Thymus (tissue), 11 donors: ENCODE data around the gene CD226. TPM values are rescaled to one million over a fixed set of nuclear protein-coding genes. Genes with fewer than 3 reads are reported as not detected.

Experiments used
- DNase-seq, 9 donors: peaks; one replicate each; pipeline ENCODE4 v3.0.0-alpha.2; 2013; ENCODE audit warnings: low spot score in 9 of 9, low read depth in 6 of 9, missing footprints in 1 of 9
- H3K27ac ChIP-seq, 2 donors: one replicate each; pipeline ENCODE4 v1.5.1; 2013; ENCODE audit warnings: control low read depth in 1 of 2, low read depth in 1 of 2, low read length in 1 of 2, mild to moderate bottlenecking in 1 of 2, moderate library complexity in 1 of 2
- H3K27me3 ChIP-seq, 2 donors: one replicate each; pipeline ENCODE4 v1.5.1; 2013; ENCODE audit warnings: low read length in 1 of 2; ENCODE audit not compliant: control insufficient read depth in 2 of 2, insufficient read depth in 1 of 2
- H3K36me3 ChIP-seq, 2 donors: one replicate each; pipeline ENCODE4 v1.5.1; 2013; ENCODE audit warnings: low read length in 1 of 2, mild to moderate bottlenecking in 1 of 2, moderate library complexity in 1 of 2; ENCODE audit not compliant: control insufficient read depth in 2 of 2, insufficient read depth in 2 of 2
- H3K4me1 ChIP-seq, 2 donors: one replicate each; pipeline ENCODE4 v1.5.1; 2013; ENCODE audit warnings: low read length in 2 of 2; ENCODE audit not compliant: control insufficient read depth in 2 of 2, insufficient read depth in 2 of 2
- H3K4me3 ChIP-seq, 2 donors: one replicate each; pipeline ENCODE4 v1.5.1; 2013; ENCODE audit warnings: low read length in 2 of 2, control low read depth in 1 of 2, mild to moderate bottlenecking in 1 of 2
- H3K9me3 ChIP-seq, 2 donors: one replicate each; pipeline ENCODE4 v1.5.1; 2013; ENCODE audit warnings: low read length in 1 of 2, mild to moderate bottlenecking in 1 of 2; ENCODE audit not compliant: control insufficient read depth in 2 of 2, insufficient read depth in 1 of 2
- WGBS: extraction: QIAGEN DNeasy Blood & Tissue Kit; methylation state at CpG from one replicate; pipeline ENCODE4 v1.1.7; 2013; 5-methylcytosine and 5-hydroxymethylcytosine counted together
- polyA plus RNA-seq: library from polyadenylated mRNA; stranded (reverse); fragments of 200-250 nt; gene quantifications from one replicate; pipeline ENCODE4 v1.2.3, GENCODE V29; 2013
- total RNA-seq: library from RNA; stranded (reverse); fragments of 120-200 nt; gene quantifications from one replicate; pipeline ENCODE4 v1.2.4, GENCODE V29; 2013
- donor health status: healthy.

CD226 gene
- total and polyA plus RNA-seq, 2 donors: 4.1 to 16.7 TPM

DNA sequence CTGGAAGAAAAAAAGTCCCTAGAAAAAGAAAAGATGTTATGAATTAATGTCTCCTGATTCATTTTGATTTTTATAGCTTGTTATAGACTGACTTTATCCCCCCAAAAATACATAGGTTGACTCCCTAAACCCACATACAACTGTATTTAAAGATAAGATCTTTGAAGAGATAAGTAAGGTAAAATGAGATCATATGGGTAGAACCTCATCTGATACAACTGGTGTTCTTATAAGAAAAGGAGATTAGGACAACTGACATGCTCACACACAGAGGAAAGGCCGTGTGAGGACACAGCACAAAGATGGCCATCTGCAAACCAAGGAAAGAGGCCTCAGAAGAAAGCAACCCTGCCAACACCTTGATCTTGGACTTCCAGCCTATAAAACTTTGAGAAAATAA lies 117.5 kb downstream of the CD226 start:
- Histone ChIP-seq H3K4me3 (no peak overlapping the region), H3K4me1 (no peaks in the 10 kb centered on the region), H3K27ac (no peak overlapping the region), H3K9me3 (no peaks in the 10 kb centered on the region), H3K36me3 (no peaks in the 10 kb centered on the region), H3K27me3 (no peaks in the 10 kb centered on the region)
- DNase-seq: no peak
- 61% methylated on average over 1 of the region's 1 CpG for WGBS

GRCh38 chr18:69820538-69820937 lies 127.1 kb downstream of the CD226 start:
- no peaks in the 10 kb centered on the region for H3K36me3 ChIP-seq
- H3K27ac ChIP-seq: no peak overlapping the region
- DNase-seq: no peak
- no peak overlapping the region for H3K4me3 ChIP-seq
- H3K27me3 ChIP-seq: no peaks in the 10 kb centered on the region
- 98% methylated on average over 4 of the region's 4 CpGs for WGBS
- H3K4me1 ChIP-seq: no peaks in the 10 kb centered on the region
- H3K9me3 ChIP-seq: no peaks in the 10 kb centered on the region

DNA sequence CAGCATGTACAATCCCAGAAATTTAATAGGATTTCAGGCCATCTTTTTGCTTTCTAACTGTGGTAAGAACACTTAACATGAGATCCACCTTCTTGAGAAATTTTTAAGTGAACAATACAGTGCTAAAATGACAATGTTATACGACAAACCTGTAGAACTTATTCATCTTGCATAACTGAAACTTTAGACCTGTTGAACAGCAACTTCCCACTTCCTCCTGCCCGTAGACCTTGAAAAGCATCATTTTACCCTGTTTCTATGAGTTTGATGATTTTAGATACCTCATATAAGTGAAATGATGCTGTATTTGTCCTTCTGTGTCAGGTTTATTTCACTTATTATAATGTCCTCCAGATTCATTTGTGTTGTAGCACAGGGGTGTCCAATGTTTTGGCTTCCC lies 128.2 kb downstream of the CD226 start:
- no peaks in the 10 kb centered on the region for H3K4me1 ChIP-seq
- no peaks in the 10 kb centered on the region for H3K36me3 ChIP-seq
- no peak overlapping the region for H3K4me3 ChIP-seq
- DNase-seq: no peak
- H3K27me3 ChIP-seq: no peaks in the 10 kb centered on the region
- 67% methylated on average over 2 of the region's 2 CpGs for WGBS
- no peak overlapping the region for H3K27ac ChIP-seq
- no peaks in the 10 kb centered on the region for H3K9me3 ChIP-seq

DNA sequence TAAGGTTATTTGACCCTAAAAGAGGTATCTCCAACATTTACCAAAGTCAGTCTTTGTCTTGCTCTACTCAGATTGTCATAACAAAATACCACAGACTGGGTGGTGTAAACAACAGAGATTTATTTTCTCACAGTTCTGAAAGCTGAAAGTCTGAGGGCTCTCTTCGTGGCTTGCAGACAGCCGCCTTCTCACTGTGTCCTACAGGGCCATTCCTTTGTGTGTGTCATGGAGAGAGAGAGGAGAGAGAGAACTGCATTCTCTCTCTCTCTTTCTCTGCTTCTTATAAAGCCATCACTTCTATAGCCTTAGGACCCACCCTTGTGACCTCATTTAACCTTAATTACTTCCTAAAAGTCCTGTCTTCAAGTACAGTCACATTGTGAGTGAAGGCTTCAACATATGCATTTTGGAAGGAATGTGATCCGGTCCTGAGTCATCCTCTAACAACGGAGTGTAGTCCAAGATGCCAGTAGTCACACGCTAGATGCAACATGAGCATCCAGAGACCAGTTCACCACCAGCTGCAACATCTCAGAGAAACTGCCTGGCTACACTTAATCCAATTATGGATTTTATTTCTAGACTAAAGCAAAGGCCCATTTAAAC lies 130.2 kb downstream of the CD226 start:
- 88% methylated on average over 5 of the region's 5 CpGs for WGBS
- Histone ChIP-seq H3K36me3 (no peaks in the 10 kb centered on the region), H3K4me3 (no peak overlapping the region), H3K27ac (no peak overlapping the region), H3K9me3 (no peaks in the 10 kb centered on the region), H3K4me1 (no peaks in the 10 kb centered on the region), H3K27me3 (no peaks in the 10 kb centered on the region)
- no peak for DNase-seq

GRCh38 chr18:69814861-69815385 lies 132.8 kb downstream of the CD226 start:
- H3K27ac ChIP-seq: no peak overlapping the region
- DNase-seq: no peak
- no peaks in the 10 kb centered on the region for H3K4me1 ChIP-seq
- no peaks in the 10 kb centered on the region for H3K9me3 ChIP-seq
- H3K4me3 ChIP-seq: no peak overlapping the region
- no peaks in the 10 kb centered on the region for H3K27me3 ChIP-seq
- WGBS: 92% methylated on average over 4 of the region's 4 CpGs
- no peaks in the 10 kb centered on the region for H3K36me3 ChIP-seq

- Histone ChIP-seq H3K36me3 (no peaks in the 10 kb centered on the region), H3K4me3 (no peak overlapping the region), H3K4me1 (no peaks in the 10 kb centered on the region), H3K27me3 (no peaks in the 10 kb centered on the region), H3K27ac (no peak overlapping the region), H3K9me3 (no peaks in the 10 kb centered on the region)
- 85% methylated on average over 1 of the region's 1 CpG for WGBS
- DNase-seq: no peak
Observed at GRCh38 chr18:69813559-69813958, 134.1 kb downstream of the CD226 start.

DNA sequence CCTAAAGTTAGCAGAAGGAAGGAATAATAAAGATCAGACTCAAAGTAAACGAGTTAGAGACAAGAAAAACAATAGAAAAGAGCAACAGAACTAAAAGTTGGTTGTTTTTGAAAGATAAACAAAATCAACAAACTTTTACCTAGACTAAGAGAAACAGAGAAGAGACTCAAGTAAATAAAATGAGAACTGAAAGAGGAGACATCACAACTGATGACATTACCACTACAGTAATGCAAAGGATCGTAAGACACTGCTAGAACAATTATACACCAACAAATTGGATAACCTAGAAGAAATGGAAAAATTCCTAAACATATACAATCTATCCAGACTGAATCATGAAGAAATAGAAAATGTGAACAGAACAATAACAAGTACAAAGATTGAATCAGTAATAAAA lies 139.3 kb downstream of the CD226 start:
- DNase-seq: no peak
- H3K4me3 ChIP-seq: no peak overlapping the region
- H3K9me3 ChIP-seq: no peaks in the 10 kb centered on the region
- 75% methylated on average over 2 of the region's 2 CpGs for WGBS
- H3K36me3 ChIP-seq: no peaks in the 10 kb centered on the region
- H3K27ac ChIP-seq: no peak overlapping the region
- H3K27me3 ChIP-seq: no peaks in the 10 kb centered on the region
- H3K4me1 ChIP-seq: no peaks in the 10 kb centered on the region

DNA sequence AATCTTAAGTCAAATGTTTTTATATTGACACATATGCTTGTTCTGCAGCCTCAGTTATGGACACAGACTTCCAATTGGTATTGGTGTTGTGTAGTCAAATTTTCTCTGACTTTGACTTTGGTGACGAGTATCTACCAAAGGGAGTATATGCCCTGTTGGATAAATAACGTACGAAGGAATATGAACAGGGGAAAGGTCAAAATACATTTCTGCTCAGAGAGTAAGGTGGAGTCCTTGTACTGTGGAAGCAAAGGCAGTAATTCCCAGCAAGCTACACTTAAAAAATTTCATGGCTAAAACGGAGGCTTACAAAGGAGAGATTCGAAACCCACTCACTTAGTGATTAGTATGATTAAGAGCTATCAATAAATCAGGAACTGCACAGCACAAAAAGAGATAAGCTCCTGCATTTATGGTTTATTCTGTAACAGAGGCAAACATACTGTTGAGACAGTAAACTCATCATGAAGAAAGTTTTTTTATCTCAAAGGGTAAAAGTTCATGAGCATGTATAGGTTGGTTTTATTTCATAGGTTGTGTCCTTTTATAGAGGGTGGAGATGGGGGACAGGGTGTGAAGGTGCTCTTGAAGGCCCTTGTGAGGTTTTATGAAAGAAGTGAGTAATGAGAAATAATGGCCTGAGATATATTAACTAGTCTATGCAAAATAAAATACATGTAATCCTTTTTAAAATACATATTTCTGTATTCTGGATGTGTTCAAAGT lies 142.7 kb downstream of the CD226 start:
- WGBS: 97% methylated on average over 5 of the region's 5 CpGs

More for the DNA sequence above, 142.7 kb downstream of the CD226 start:
- Histone ChIP-seq H3K9me3 (no peaks in the 10 kb centered on the region), H3K36me3 (no peaks in the 10 kb centered on the region), H3K4me1 (no peaks in the 10 kb centered on the region), H3K27me3 (no peaks in the 10 kb centered on the region), H3K4me3 (no peak overlapping the region), H3K27ac (no peak overlapping the region)
- DNase-seq: no peak
